ENCODE data around the gene UBLCP1.
"Not testable (repeated sequence)": the region's sequence is repeated elsewhere in the genome, so short reads cannot be mapped to it uniquely, and the experiment has no call there.

The UBLCP1 gene

GRCh38 chr5:159228097-159228496, 35.0 kb upstream of the UBLCP1 start:
- H2BK120ac ChIP-seq (ENCODE audit: low read depth, low read length); H3K14ac ChIP-seq (ENCODE audit: low read length); H3K9ac ChIP-seq (ENCODE audit: low read depth, low read length, poor library complexity); H2AK5ac ChIP-seq (ENCODE audit: low read depth, low read length); H3K9me3 ChIP-seq (replicated peaks in 1 of 2; ENCODE audit: control insufficient read depth in 2 of 2, insufficient read depth in 1 of 2, low read depth in 1 of 2, low read length in 2 of 2); H4K8ac ChIP-seq (ENCODE audit: low read depth, low read length); H4K91ac ChIP-seq (ENCODE audit: low read depth, low read length, poor library complexity); H2BK5ac ChIP-seq (ENCODE audit: low read length); H3K4me3 ChIP-seq (ENCODE audit: low read length in 2 of 2); H2BK15ac ChIP-seq (ENCODE audit: low read length); H3K4ac ChIP-seq (ENCODE audit: low read length); H3K27ac ChIP-seq (replicated peaks; ENCODE audit: low read length); H3K4me1 ChIP-seq (ENCODE audit: control insufficient read depth in 2 of 2, insufficient read depth in 1 of 2, low read depth in 1 of 2, low read length in 2 of 2); H3K79me1 ChIP-seq (ENCODE audit: low read depth, low read length); H3K23ac ChIP-seq (ENCODE audit: low read depth, low read length, poor library complexity); H3K18ac ChIP-seq (ENCODE audit: low read length); H2AFZ ChIP-seq (ENCODE audit: low read length); H3K4me2 ChIP-seq (ENCODE audit: insufficient read depth, low read length, poor library complexity, severe bottlenecking); H2BK12ac ChIP-seq (ENCODE audit: low read length); H3K36me3 ChIP-seq (replicated peaks in 1 of 2; ENCODE audit: control insufficient read depth in 2 of 2, insufficient read depth in 2 of 2, low read length in 2 of 2); DNase-seq (ENCODE audit: low spot score): not testable (repeated sequence)
- no CpG with 5 or more reads among the region's 5 CpGs for WGBS, 2 donors (ENCODE audit: extremely low coverage in 2 of 2, insufficient read length in 2 of 2, insufficient replicate concordance in 1 of 2)
- peaks cover 0 to 39% (median 0%) of the 10 kb centered on the region in 3 experiments for H3K27me3 ChIP-seq (ENCODE audit: control insufficient read depth in 3 of 3, insufficient read depth in 3 of 3, low read depth in 1 of 3, low read length in 3 of 3)

- Histone ChIP-seq H3K9me3 (replicated peaks in 1 of 2; ENCODE audit: control insufficient read depth in 2 of 2, insufficient read depth in 1 of 2, low read depth in 1 of 2, low read length in 2 of 2) (no peaks in the 10 kb centered on the region), H3K23ac (ENCODE audit: low read depth, low read length, poor library complexity) (no peak overlapping the region), H2BK15ac (ENCODE audit: low read length) (no peak overlapping the region), H3K27ac (replicated peaks; ENCODE audit: low read length) (no peak overlapping the region), H3K18ac (ENCODE audit: low read length) (no peak overlapping the region), H3K79me1 (ENCODE audit: low read depth, low read length) (no peaks in the 10 kb centered on the region), H3K27me3 (ENCODE audit: control insufficient read depth in 3 of 3, insufficient read depth in 3 of 3, low read depth in 1 of 3, low read length in 3 of 3) (peaks cover 0 to 35% (median 0%) of the 10 kb centered on the region in 3 experiments), H3K14ac (ENCODE audit: low read length) (no peak overlapping the region), H3K36me3 (replicated peaks in 1 of 2; ENCODE audit: control insufficient read depth in 2 of 2, insufficient read depth in 2 of 2, low read length in 2 of 2) (no peaks in the 10 kb centered on the region), H2BK120ac (ENCODE audit: low read depth, low read length) (no peak overlapping the region), H2BK12ac (ENCODE audit: low read length) (no peak overlapping the region), H4K91ac (ENCODE audit: low read depth, low read length, poor library complexity) (no peak overlapping the region), H2AK5ac (ENCODE audit: low read depth, low read length) (no peak overlapping the region), H2AFZ (ENCODE audit: low read length) (no peak overlapping the region), H3K4ac (ENCODE audit: low read length) (no peak overlapping the region), H2BK5ac (ENCODE audit: low read length) (no peak overlapping the region), H3K9ac (ENCODE audit: low read depth, low read length, poor library complexity) (no peak overlapping the region), H4K8ac (ENCODE audit: low read depth, low read length) (no peak overlapping the region), H3K4me3 (ENCODE audit: low read length in 2 of 2) (no peak overlapping the region), H3K4me1 (ENCODE audit: control insufficient read depth in 2 of 2, insufficient read depth in 1 of 2, low read depth in 1 of 2, low read length in 2 of 2) (peaks cover 0 to 2% of the 10 kb centered on the region in 2 donors), H3K4me2 (ENCODE audit: insufficient read depth, low read length, poor library complexity, severe bottlenecking) (no peak overlapping the region)
- DNase-seq (ENCODE audit: low spot score): no peak
- no CpG with 5 or more reads among the region's 3 CpGs for WGBS, 2 donors (ENCODE audit: extremely low coverage in 2 of 2, insufficient read length in 2 of 2, insufficient replicate concordance in 1 of 2)
These were observed 32.4 kb upstream of the UBLCP1 start for GRCh38 chr5:159230657-159231056.

GRCh38 chr5:159231167-159231566, 31.9 kb upstream of the UBLCP1 start:
- Histone ChIP-seq H3K23ac (ENCODE audit: low read depth, low read length, poor library complexity) (no peak overlapping the region), H3K4me3 (ENCODE audit: low read length in 2 of 2) (no peak overlapping the region), H3K27me3 (ENCODE audit: control insufficient read depth in 3 of 3, insufficient read depth in 3 of 3, low read depth in 1 of 3, low read length in 3 of 3) (peaks cover 0 to 35% (median 0%) of the 10 kb centered on the region in 3 experiments), H3K14ac (ENCODE audit: low read length) (no peak overlapping the region), H4K91ac (ENCODE audit: low read depth, low read length, poor library complexity) (no peak overlapping the region), H2BK15ac (ENCODE audit: low read length) (no peak overlapping the region), H2BK120ac (ENCODE audit: low read depth, low read length) (no peak overlapping the region), H3K4me1 (ENCODE audit: control insufficient read depth in 2 of 2, insufficient read depth in 1 of 2, low read depth in 1 of 2, low read length in 2 of 2) (peaks cover 0 to 2% of the 10 kb centered on the region in 2 donors), H4K8ac (ENCODE audit: low read depth, low read length) (no peak overlapping the region), H2BK12ac (ENCODE audit: low read length) (no peak overlapping the region), H3K9me3 (replicated peaks in 1 of 2; ENCODE audit: control insufficient read depth in 2 of 2, insufficient read depth in 1 of 2, low read depth in 1 of 2, low read length in 2 of 2) (no peaks in the 10 kb centered on the region), H3K79me1 (ENCODE audit: low read depth, low read length) (no peaks in the 10 kb centered on the region), H3K4me2 (ENCODE audit: insufficient read depth, low read length, poor library complexity, severe bottlenecking) (no peak overlapping the region), H3K27ac (replicated peaks; ENCODE audit: low read length) (no peak overlapping the region), H2AFZ (ENCODE audit: low read length) (no peak overlapping the region), H2AK5ac (ENCODE audit: low read depth, low read length) (no peak overlapping the region), H3K4ac (ENCODE audit: low read length) (no peak overlapping the region), H2BK5ac (ENCODE audit: low read length) (no peak overlapping the region), H3K36me3 (replicated peaks in 1 of 2; ENCODE audit: control insufficient read depth in 2 of 2, insufficient read depth in 2 of 2, low read length in 2 of 2) (no peaks in the 10 kb centered on the region), H3K18ac (ENCODE audit: low read length) (no peak overlapping the region), H3K9ac (ENCODE audit: low read depth, low read length, poor library complexity) (no peak overlapping the region)
- no peak for DNase-seq (ENCODE audit: low spot score)
- no CpG with 5 or more reads among the region's 2 CpGs for WGBS, 2 donors (ENCODE audit: extremely low coverage in 2 of 2, insufficient read length in 2 of 2, insufficient replicate concordance in 1 of 2)

- not testable (repeated sequence) for H2BK12ac ChIP-seq (ENCODE audit: low read length); H3K9ac ChIP-seq (ENCODE audit: low read depth, low read length, poor library complexity); H2BK120ac ChIP-seq (ENCODE audit: low read depth, low read length); H3K9me3 ChIP-seq (replicated peaks in 1 of 2; ENCODE audit: control insufficient read depth in 2 of 2, insufficient read depth in 1 of 2, low read depth in 1 of 2, low read length in 2 of 2); H4K8ac ChIP-seq (ENCODE audit: low read depth, low read length); H2BK15ac ChIP-seq (ENCODE audit: low read length); H3K36me3 ChIP-seq (replicated peaks in 1 of 2; ENCODE audit: control insufficient read depth in 2 of 2, insufficient read depth in 2 of 2, low read length in 2 of 2); H3K4ac ChIP-seq (ENCODE audit: low read length); H3K4me2 ChIP-seq (ENCODE audit: insufficient read depth, low read length, poor library complexity, severe bottlenecking); H3K27ac ChIP-seq (replicated peaks; ENCODE audit: low read length); DNase-seq (ENCODE audit: low spot score); H3K14ac ChIP-seq (ENCODE audit: low read length); H3K4me1 ChIP-seq (ENCODE audit: control insufficient read depth in 2 of 2, insufficient read depth in 1 of 2, low read depth in 1 of 2, low read length in 2 of 2); H3K23ac ChIP-seq (ENCODE audit: low read depth, low read length, poor library complexity); H3K79me1 ChIP-seq (ENCODE audit: low read depth, low read length); H2BK5ac ChIP-seq (ENCODE audit: low read length); H3K18ac ChIP-seq (ENCODE audit: low read length); H2AFZ ChIP-seq (ENCODE audit: low read length); H3K4me3 ChIP-seq (ENCODE audit: low read length in 2 of 2); H2AK5ac ChIP-seq (ENCODE audit: low read depth, low read length); H4K91ac ChIP-seq (ENCODE audit: low read depth, low read length, poor library complexity)
- peaks cover 0 to 19% (median 0%) of the 10 kb centered on the region in 3 experiments for H3K27me3 ChIP-seq (ENCODE audit: control insufficient read depth in 3 of 3, insufficient read depth in 3 of 3, low read depth in 1 of 3, low read length in 3 of 3)
- WGBS, 2 donors (ENCODE audit: extremely low coverage in 2 of 2, insufficient read length in 2 of 2, insufficient replicate concordance in 1 of 2): no CpG with 5 or more reads among the region's 2 CpGs
These were observed 27.1 kb upstream of the UBLCP1 start for GRCh38 chr5:159235871-159236520.

Measured in neuronal stem cell (in vitro differentiated cells).